ENCODE data around the gene KIF3A.

DNA sequence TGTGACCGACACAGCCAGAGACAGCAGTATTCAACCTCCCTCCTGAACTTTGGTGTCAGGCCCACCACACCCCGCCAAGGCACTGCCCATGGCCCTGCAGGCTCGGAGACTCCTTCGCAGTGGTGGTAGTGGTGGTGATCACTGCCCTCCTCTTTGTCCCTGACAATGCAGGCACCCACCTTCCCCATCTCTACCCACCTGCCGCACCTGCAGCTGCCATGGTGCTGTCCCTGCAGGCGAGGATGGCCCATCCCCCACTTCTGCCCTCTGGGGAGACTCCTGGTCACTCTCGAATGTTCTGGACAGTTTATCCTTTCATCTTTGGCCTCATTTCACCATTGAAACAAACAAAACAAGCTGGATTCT, 67.9 kb downstream of the KIF3A start:
- TF ChIP-seq TCF4 (CRISPR knock-in tag; IDR thresholded peaks at IDR 0.05; ENCODE audit: borderline replicate concordance) (no peak), TOX (CRISPR knock-in tag; IDR thresholded peaks at IDR 0.05; ENCODE audit: borderline replicate concordance) (no peak), ZFP3 (CRISPR knock-in tag; IDR thresholded peaks at IDR 0.05) (no peak), ZNF8 (CRISPR knock-in tag; IDR thresholded peaks at IDR 0.05) (no peak), ISL1 (CRISPR knock-in tag; IDR thresholded peaks at IDR 0.05) (no peak), ZC3H10 (CRISPR knock-in tag; IDR thresholded peaks at IDR 0.05) (no peak), ZFP30 (CRISPR knock-in tag; IDR thresholded peaks at IDR 0.05) (no peak), OSR1 (CRISPR knock-in tag; IDR thresholded peaks at IDR 0.05) (no peak), ARNTL (CRISPR knock-in tag; IDR thresholded peaks at IDR 0.05; ENCODE audit: borderline replicate concordance, low read depth) (no peak), ESRRG (CRISPR knock-in tag; IDR thresholded peaks at IDR 0.05) (no peak), GLIS3 (CRISPR knock-in tag; IDR thresholded peaks at IDR 0.05) (no peak)
- TF ChIP-seq, protein P1, sequence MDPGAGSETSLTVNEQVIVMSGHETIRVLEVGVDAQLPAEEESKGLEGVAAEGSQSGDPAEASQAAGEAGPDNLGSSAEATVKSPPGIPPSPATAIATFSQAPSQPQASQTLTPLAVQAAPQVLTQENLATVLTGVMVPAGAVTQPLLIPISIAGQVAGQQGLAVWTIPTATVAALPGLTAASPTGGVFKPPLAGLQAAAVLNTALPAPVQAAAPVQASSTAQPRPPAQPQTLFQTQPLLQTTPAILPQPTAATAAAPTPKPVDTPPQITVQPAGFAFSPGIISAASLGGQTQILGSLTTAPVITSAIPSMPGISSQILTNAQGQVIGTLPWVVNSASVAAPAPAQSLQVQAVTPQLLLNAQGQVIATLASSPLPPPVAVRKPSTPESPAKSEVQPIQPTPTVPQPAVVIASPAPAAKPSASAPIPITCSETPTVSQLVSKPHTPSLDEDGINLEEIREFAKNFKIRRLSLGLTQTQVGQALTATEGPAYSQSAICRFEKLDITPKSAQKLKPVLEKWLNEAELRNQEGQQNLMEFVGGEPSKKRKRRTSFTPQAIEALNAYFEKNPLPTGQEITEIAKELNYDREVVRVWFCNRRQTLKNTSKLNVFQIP (CRISPR knock-in tag; IDR thresholded peaks at IDR 0.05; ENCODE audit: borderline replicate concordance, low read depth) = no peak
- TF ChIP-seq, protein P2, sequence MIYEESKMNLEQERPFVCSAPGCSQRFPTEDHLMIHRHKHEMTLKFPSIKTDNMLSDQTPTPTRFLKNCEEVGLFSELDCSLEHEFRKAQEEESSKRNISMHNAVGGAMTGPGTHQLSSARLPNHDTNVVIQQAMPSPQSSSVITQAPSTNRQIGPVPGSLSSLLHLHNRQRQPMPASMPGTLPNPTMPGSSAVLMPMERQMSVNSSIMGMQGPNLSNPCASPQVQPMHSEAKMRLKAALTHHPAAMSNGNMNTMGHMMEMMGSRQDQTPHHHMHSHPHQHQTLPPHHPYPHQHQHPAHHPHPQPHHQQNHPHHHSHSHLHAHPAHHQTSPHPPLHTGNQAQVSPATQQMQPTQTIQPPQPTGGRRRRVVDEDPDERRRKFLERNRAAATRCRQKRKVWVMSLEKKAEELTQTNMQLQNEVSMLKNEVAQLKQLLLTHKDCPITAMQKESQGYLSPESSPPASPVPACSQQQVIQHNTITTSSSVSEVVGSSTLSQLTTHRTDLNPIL (CRISPR knock-in tag; IDR thresholded peaks at IDR 0.05; ENCODE audit: low read depth) = no peak
- TF ChIP-seq, protein P3, sequence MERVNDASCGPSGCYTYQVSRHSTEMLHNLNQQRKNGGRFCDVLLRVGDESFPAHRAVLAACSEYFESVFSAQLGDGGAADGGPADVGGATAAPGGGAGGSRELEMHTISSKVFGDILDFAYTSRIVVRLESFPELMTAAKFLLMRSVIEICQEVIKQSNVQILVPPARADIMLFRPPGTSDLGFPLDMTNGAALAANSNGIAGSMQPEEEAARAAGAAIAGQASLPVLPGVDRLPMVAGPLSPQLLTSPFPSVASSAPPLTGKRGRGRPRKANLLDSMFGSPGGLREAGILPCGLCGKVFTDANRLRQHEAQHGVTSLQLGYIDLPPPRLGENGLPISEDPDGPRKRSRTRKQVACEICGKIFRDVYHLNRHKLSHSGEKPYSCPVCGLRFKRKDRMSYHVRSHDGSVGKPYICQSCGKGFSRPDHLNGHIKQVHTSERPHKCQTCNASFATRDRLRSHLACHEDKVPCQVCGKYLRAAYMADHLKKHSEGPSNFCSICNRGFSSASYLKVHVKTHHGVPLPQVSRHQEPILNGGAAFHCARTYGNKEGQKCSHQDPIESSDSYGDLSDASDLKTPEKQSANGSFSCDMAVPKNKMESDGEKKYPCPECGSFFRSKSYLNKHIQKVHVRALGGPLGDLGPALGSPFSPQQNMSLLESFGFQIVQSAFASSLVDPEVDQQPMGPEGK (CRISPR knock-in tag; IDR thresholded peaks at IDR 0.05; ENCODE audit: borderline replicate concordance) = no peak

All from SK-N-SH treated with all-trans-retinoic acid at 6 μM for 48 hours (cell line).